PFSK-1 (cell line): ENCODE measurements around the gene NUF2.

Experiments used
- FOXP2 ChIP-seq: optimal IDR thresholded peaks from 2 replicates; pipeline ENCODE3; 2011; ENCODE audit warnings: borderline replicate concordance, control low read depth, inconsistent platforms; ENCODE audit not compliant: insufficient read depth; ENCODE audit errors: extremely low read length, extremely low read depth
- POLR2AphosphoS5 ChIP-seq: IDR thresholded peaks from 2 replicates; pipeline ENCODE4 v1.6.1; 2012; ENCODE audit warnings: low read depth, mild to moderate bottlenecking, control low read depth, low read length, moderate library complexity
- SIN3A ChIP-seq: IDR thresholded peaks from 2 replicates; pipeline ENCODE4 v1.6.1; 2012; ENCODE audit warnings: mild to moderate bottlenecking, low read length, moderate library complexity, borderline replicate concordance; ENCODE audit not compliant: insufficient read depth
- TAF1 ChIP-seq: IDR thresholded peaks from 2 replicates; pipeline ENCODE4 v1.6.1; 2012; ENCODE audit warnings: low read length, control low read depth, borderline replicate concordance; ENCODE audit not compliant: insufficient read depth
- TF ChIP-seq, protein P1 (sequence below), 2 experiments: IDR thresholded peaks; 2 replicates each; pipeline versions ENCODE4 v1.6.1 to v1.8.0; 2011 to 2012; ENCODE audit warnings: low read depth in 2 of 2, low read length in 2 of 2, control low read depth in 1 of 2, inconsistent platforms in 1 of 2, mild to moderate bottlenecking in 1 of 2, moderate library complexity in 1 of 2; ENCODE audit not compliant: insufficient read depth in 1 of 2

NUF2 gene

DNA sequence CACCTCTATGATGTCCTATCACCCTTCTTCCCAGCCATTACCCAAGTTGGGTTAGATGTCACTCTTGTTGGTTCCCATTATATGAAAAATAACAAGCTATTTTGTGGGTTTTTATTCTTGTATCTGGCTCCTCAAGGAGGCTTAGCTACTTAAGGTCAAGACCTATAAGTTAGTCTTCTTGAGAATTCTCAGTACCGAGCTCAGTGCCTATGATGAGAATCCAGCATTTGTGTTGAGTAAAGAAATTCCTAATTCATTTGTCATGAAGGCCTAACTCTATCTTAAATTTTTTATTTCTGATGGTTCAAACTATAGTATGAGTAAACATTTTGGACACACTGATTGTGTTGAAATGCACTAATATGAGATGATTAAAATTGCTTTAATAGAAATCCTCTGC is 15.9 kb downstream of the NUF2 start:
- no peak for TF ChIP-seq FOXP2
- no peak for TF ChIP-seq SIN3A
- TF ChIP-seq TAF1, result no peak
- TF ChIP-seq POLR2AphosphoS5, result no peak
- TF ChIP-seq, protein P1, sequence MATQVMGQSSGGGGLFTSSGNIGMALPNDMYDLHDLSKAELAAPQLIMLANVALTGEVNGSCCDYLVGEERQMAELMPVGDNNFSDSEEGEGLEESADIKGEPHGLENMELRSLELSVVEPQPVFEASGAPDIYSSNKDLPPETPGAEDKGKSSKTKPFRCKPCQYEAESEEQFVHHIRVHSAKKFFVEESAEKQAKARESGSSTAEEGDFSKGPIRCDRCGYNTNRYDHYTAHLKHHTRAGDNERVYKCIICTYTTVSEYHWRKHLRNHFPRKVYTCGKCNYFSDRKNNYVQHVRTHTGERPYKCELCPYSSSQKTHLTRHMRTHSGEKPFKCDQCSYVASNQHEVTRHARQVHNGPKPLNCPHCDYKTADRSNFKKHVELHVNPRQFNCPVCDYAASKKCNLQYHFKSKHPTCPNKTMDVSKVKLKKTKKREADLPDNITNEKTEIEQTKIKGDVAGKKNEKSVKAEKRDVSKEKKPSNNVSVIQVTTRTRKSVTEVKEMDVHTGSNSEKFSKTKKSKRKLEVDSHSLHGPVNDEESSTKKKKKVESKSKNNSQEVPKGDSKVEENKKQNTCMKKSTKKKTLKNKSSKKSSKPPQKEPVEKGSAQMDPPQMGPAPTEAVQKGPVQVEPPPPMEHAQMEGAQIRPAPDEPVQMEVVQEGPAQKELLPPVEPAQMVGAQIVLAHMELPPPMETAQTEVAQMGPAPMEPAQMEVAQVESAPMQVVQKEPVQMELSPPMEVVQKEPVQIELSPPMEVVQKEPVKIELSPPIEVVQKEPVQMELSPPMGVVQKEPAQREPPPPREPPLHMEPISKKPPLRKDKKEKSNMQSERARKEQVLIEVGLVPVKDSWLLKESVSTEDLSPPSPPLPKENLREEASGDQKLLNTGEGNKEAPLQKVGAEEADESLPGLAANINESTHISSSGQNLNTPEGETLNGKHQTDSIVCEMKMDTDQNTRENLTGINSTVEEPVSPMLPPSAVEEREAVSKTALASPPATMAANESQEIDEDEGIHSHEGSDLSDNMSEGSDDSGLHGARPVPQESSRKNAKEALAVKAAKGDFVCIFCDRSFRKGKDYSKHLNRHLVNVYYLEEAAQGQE (IDR thresholded peaks at IDR 0.05; ENCODE audit: insufficient read depth in 1 of 2, low read depth in 2 of 2, low read length in 2 of 2), result no peak

DNA sequence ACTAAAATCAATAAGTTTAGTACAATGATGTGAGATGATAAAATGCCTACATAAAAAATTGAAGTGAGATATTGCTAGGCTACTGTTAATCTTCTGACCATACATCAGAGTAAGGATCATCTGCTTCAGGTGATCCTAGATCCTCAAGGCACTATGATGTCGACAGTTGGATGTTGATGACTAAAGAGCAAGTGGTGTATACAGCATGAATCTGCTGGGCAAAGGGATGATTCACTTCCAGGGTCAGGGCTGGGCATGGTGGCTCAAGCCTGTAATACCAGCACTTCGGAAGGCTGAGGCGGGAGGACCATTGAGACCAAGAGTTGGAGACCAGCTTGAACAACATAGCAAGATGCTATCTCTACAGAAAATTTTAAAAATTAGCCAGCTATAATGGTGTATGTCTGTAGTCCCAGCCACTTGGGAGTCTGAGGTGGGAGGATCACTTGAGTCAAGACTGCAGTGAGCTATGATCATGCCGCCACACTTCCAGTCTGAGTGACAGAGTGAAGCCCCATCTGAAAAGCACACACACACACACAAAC is 24.6 kb downstream of the NUF2 start:
- TF ChIP-seq TAF1, result no peak

DNA sequence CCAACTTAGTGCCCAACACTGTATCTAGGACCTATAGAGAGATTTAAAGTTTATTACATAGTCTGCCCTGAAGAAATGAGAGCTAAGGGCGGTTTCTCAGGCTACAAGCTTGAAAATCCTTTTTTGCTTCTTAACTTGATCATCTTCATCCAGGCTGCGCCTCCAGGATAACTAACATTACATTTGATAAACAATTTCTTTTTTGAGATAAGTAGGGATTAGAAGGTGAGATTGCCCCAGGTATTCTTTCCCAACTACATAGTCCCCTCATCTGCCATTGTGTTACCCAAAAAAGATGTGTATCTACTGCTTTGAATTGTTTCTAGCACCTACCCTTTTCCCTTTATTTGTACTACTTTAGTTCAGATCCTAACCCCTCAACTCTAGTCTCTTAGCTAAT is 25.4 kb downstream of the NUF2 start:
- TF ChIP-seq POLR2AphosphoS5, result no peak

DNA sequence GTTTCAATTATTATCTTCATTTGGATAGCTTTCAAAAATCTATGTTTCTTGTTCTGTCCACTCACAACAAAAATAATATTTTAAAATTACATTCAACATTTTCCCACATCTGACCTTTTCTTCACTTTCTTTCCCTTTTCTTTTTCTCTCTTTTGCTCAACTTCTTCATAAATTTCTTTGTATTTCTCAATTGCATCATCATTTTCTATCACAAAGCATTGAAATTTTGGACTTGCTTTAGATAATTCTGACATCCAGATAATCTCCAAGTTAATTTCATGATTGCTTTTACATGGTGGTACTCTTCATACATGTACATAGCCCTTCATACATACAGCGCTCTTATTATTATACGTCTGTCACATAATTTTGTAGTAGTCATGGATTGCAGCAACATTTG is 30.2 kb downstream of the NUF2 start:
- no peak for TF ChIP-seq SIN3A
- no peak for TF ChIP-seq TAF1
- TF ChIP-seq POLR2AphosphoS5, result no peak
- TF ChIP-seq, protein P1 (IDR thresholded peaks at IDR 0.05; ENCODE audit: insufficient read depth in 1 of 2, low read depth in 2 of 2, low read length in 2 of 2), result no peak
- TF ChIP-seq FOXP2, result no peak

DNA sequence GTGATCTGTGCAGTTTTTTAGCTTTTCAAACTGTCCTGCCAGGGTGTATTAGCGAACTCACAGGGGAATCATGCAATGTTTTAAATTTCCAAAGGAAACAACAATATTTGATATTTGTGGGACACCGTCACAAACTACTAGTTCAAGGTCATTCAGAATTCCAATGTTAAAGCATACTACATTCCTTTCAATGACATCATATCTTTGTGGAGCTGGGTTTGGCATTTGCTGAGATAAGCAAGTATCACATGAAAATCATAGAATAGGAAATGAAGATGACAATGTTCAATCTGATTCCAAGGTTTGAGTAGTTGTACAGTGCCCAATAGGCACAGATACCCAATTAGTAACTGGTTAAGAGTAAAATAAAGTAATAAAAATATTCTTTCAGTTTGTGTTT is 35.6 kb downstream of the NUF2 start:
- TF ChIP-seq, protein P1 (IDR thresholded peaks at IDR 0.05; ENCODE audit: insufficient read depth in 1 of 2, low read depth in 2 of 2, low read length in 2 of 2), result no peak
- TF ChIP-seq SIN3A, result no peak
- TF ChIP-seq FOXP2, result no peak
- no peak for TF ChIP-seq TAF1
- no peak for TF ChIP-seq POLR2AphosphoS5

DNA sequence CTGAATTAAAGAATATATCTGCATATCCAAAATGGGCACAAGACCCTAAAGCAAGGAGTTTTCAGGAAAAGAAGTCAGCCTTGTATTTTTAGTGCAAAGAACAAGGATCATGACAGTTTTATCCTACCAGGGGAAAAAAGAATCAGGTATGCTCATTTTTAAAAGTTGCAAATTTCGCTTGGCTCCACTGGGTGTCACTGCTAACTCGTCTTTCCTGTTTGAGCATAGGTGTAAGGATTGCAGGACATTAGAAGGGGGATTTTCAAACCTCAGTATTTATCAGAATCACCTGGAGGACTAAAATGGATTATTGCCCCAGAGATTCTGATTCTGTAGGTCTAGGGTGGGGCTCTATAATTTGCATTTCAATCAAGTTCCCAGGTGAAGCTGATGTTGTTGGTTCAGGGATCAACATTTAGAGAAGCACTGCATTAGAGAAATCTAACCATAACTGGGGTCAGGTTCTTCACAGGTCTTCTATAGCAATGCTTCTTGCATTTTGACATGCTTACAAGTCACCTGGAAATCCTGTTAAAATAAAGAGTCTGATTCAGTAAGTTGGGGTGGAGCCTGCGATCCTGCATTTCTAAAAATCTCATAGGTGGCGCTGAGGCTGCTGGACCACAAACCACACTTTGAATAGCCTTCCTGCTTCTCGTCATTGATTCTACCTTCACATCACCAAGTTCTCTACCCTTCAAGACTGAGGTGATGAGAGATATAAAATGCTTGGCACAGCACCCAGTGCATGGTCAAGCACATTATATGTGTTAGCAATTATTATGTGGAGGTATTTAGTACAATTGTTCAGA is 39.6 kb downstream of the NUF2 start:
- TF ChIP-seq TAF1 (no peak), FOXP2 (no peak), POLR2AphosphoS5 (no peak), SIN3A (no peak)
- TF ChIP-seq, protein P1 (IDR thresholded peaks at IDR 0.05; ENCODE audit: insufficient read depth in 1 of 2, low read depth in 2 of 2, low read length in 2 of 2), result no peak
